Spleen (tissue), 7 donors: ENCODE measurements around the gene PEX26.

Experiments used
- POLR2AphosphoS5 ChIP-seq, 3 donors: sonication (generic); formaldehyde crosslinking; IDR thresholded peaks; one replicate each; pipeline ENCODE4 v1.5.1; 2017; ENCODE audit warnings: antibody characterized with exemption in 3 of 3
- TF ChIP-seq, protein P1 (sequence below), 11 experiments: fragments of 200-600 bp in 7 of 11; fragments of 450-650 bp in 4 of 11; sonication (generic) in 4 of 11; IDR thresholded peaks in 8 of 11; conservative IDR thresholded peaks in 3 of 11; 1 replicate in 7 of 11; 2 replicates in 4 of 11; pipeline versions ENCODE4 v1.4.0 to v1.8.0; 2016 to 2021; ENCODE audit warnings: antibody characterized with exemption in 11 of 11, inconsistent platforms in 4 of 11, mild to moderate bottlenecking in 1 of 11
- donor health status: DM: no; HTN: no; CAD: no; lungs with moderate emphysema.
- donor health status: DM: no; HTN: no; CAD: no.
- donor health status: DM: no; HTN: no; CAD: no.

DNA sequence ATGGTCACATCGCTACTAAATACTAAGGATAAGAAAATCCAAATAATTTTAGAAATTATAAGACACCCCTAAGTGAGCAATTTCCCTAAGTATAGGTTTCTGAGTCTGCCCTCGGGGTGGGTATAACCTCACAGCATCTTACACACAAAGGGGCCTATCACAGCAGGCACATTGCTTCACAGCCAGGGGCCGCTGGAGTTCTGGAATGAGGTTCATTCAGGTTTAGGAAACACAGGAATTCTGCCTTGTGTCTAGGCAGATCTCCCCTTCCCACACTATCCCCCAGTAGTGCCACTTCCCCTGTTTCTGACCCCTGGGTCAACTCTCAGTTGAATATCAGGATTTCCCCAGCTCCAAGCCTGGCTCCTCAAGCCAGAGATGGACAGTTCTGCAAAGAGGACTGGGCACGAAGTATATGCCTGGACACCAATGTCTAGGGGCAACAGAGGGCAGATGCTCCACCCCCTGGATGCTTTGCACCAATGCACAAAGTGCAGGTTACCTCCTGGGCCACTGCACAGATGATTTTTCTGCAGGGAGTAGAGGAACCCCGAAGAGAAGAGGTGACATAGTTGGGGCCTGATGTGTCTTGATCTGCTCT lies 44.3 kb downstream of the PEX26 start:
- TF ChIP-seq, protein P1, sequence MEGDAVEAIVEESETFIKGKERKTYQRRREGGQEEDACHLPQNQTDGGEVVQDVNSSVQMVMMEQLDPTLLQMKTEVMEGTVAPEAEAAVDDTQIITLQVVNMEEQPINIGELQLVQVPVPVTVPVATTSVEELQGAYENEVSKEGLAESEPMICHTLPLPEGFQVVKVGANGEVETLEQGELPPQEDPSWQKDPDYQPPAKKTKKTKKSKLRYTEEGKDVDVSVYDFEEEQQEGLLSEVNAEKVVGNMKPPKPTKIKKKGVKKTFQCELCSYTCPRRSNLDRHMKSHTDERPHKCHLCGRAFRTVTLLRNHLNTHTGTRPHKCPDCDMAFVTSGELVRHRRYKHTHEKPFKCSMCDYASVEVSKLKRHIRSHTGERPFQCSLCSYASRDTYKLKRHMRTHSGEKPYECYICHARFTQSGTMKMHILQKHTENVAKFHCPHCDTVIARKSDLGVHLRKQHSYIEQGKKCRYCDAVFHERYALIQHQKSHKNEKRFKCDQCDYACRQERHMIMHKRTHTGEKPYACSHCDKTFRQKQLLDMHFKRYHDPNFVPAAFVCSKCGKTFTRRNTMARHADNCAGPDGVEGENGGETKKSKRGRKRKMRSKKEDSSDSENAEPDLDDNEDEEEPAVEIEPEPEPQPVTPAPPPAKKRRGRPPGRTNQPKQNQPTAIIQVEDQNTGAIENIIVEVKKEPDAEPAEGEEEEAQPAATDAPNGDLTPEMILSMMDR (IDR thresholded peaks at IDR 0.05 in 8 of 11, conservative IDR thresholded peaks at IDR 0.05 in 3 of 11), result no peak
- no peak for TF ChIP-seq POLR2AphosphoS5 (IDR thresholded peaks at IDR 0.05)
